ENCODE data around the gene PPM1N. TPM values are rescaled to one million over a fixed set of nuclear protein-coding genes. Genes with fewer than 3 reads are reported as not detected.

Gene PPM1N
- polyA plus RNA-seq, 3 donors, result 1.3 to 4.3 (median 2.7) TPM

DNA sequence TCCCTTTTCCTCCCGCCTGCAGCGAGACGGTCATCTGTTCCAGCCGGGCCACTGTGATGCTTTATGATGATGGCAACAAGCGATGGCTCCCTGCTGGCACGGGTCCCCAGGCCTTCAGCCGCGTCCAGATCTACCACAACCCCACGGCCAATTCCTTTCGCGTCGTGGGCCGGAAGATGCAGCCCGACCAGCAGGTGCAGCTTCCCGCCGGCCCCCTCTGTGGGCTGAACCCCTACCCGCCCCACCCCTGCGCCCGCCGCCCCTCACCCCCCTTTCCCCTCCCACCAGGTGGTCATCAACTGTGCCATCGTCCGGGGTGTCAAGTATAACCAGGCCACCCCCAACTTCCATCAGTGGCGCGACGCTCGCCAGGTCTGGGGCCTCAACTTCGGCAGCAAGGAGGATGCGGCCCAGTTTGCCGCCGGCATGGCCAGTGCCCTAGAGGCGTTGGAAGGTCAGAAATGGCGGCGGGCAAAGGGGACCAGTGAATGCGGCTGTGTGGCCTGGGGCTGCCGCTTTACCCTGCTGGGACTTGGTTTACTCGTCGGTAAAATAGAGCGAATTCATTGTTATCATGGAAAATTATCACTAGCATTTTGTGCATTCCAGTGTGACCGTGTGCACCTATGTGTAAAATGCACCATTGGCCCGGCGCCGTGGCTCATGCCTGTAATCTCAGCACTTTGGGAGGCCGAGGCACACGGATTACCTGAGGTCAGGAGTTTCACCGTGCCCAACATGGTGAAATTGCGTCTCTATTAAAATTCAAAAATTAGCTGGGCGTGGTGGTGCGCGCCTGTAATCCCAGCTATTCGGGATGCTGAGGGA is 19.6 kb downstream of the PPM1N start:
- H3K4me2 ChIP-seq (replicated peaks; ENCODE audit: extremely low read depth, low read length, poor library complexity, severe bottlenecking), result no peak overlapping the region
- Mint-ChIP-seq H3K36me3 (peaks cover 51 to 88% of the 10 kb centered on the region in 2 donors), H3K27ac (peak overlapping the region in 6 of 7 donors; percentile 60 to 99 (median 76)), H3K9me3 (no peaks in the 10 kb centered on the region), H3K4me3 (no peak overlapping the region), H3K4me1 (peaks cover 71% of the 10 kb centered on the region), H3K27me3 (ENCODE audit: low read depth in 3 of 3) (no peaks in the 10 kb centered on the region)
- H3K4me3 ChIP-seq (replicated peaks in 1 of 3; ENCODE audit: low read depth in 2 of 3, low read length in 3 of 3), result no peak overlapping the region
- no peak overlapping the region for H3K27ac ChIP-seq (ENCODE audit: low read depth in 1 of 2, low read length in 2 of 2)
- no peaks in the 10 kb centered on the region for H3K9me3 ChIP-seq (replicated peaks in 1 of 2; ENCODE audit: control insufficient read depth in 1 of 2, insufficient read depth in 1 of 2, low read length in 2 of 2)
- TF ChIP-seq, protein P1, sequence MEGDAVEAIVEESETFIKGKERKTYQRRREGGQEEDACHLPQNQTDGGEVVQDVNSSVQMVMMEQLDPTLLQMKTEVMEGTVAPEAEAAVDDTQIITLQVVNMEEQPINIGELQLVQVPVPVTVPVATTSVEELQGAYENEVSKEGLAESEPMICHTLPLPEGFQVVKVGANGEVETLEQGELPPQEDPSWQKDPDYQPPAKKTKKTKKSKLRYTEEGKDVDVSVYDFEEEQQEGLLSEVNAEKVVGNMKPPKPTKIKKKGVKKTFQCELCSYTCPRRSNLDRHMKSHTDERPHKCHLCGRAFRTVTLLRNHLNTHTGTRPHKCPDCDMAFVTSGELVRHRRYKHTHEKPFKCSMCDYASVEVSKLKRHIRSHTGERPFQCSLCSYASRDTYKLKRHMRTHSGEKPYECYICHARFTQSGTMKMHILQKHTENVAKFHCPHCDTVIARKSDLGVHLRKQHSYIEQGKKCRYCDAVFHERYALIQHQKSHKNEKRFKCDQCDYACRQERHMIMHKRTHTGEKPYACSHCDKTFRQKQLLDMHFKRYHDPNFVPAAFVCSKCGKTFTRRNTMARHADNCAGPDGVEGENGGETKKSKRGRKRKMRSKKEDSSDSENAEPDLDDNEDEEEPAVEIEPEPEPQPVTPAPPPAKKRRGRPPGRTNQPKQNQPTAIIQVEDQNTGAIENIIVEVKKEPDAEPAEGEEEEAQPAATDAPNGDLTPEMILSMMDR (IDR thresholded peaks at IDR 0.05), result no peak
- H4K20me1 ChIP-seq (ENCODE audit: insufficient read depth, low read length), result peaks cover 95% of the 10 kb centered on the region
- H3K9ac ChIP-seq (ENCODE audit: insufficient read depth, low read length, poor library complexity, severe bottlenecking), result no peak overlapping the region
- no peaks in the 10 kb centered on the region for H3K27me3 ChIP-seq (ENCODE audit: control insufficient read depth in 2 of 2, insufficient read depth in 2 of 2, low read length in 2 of 2)
- peaks cover 86% of the 10 kb centered on the region for H3K79me2 ChIP-seq (ENCODE audit: insufficient read depth, low read length)
- H2AFZ ChIP-seq (ENCODE audit: insufficient read depth, low read depth, low read length, poor library complexity, severe bottlenecking), result no peak overlapping the region
- H3K36me3 ChIP-seq (replicated peaks in 1 of 2; ENCODE audit: control insufficient read depth in 1 of 2, insufficient read depth in 2 of 2, low read length in 2 of 2), result peaks cover 57 to 67% of the 10 kb centered on the region in 2 donors
- peaks cover 73 to 80% of the 10 kb centered on the region in 2 donors for H3K4me1 ChIP-seq (ENCODE audit: control insufficient read depth in 1 of 2, insufficient read depth in 2 of 2, low read length in 2 of 2)
- intact Hi-C loops (cut with micrococcal nuclease), result no loop called here
- DNase-seq, result no peak
- 94% methylated on average over 32 of the region's 50 CpGs for WGBS (ENCODE audit: insufficient coverage)

DNA sequence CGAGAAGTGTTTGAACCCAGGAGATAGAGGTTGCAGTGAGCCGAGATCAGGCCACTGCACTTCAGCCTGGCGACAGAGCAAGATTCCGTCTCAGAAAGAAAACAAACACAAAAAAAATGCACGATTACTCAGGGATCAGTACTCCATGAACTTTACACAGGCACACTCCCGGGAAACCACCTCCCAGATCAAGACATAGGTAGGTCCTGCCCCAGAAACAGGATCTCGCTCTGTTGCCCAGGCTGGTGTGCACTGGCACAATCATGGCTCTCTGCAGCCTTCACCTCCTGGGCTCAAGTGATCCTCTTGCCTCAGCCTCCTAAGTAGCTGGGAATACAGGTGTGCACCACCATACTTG is 20.2 kb downstream of the PPM1N start:
- Histone ChIP-seq H3K4me3 (replicated peaks in 1 of 3; ENCODE audit: low read depth in 2 of 3, low read length in 3 of 3) (no peak overlapping the region), H3K9ac (ENCODE audit: insufficient read depth, low read length, poor library complexity, severe bottlenecking) (no peak overlapping the region), H3K36me3 (replicated peaks in 1 of 2; ENCODE audit: control insufficient read depth in 1 of 2, insufficient read depth in 2 of 2, low read length in 2 of 2) (peaks cover 58 to 68% of the 10 kb centered on the region in 2 donors), H3K9me3 (replicated peaks in 1 of 2; ENCODE audit: control insufficient read depth in 1 of 2, insufficient read depth in 1 of 2, low read length in 2 of 2) (no peaks in the 10 kb centered on the region), H3K27ac (ENCODE audit: low read depth in 1 of 2, low read length in 2 of 2) (no peak overlapping the region), H3K79me2 (ENCODE audit: insufficient read depth, low read length) (peaks cover 80% of the 10 kb centered on the region), H3K4me2 (replicated peaks; ENCODE audit: extremely low read depth, low read length, poor library complexity, severe bottlenecking) (no peak overlapping the region), H4K20me1 (ENCODE audit: insufficient read depth, low read length) (peaks cover 95% of the 10 kb centered on the region), H2AFZ (ENCODE audit: insufficient read depth, low read depth, low read length, poor library complexity, severe bottlenecking) (no peak overlapping the region), H3K27me3 (ENCODE audit: control insufficient read depth in 2 of 2, insufficient read depth in 2 of 2, low read length in 2 of 2) (no peaks in the 10 kb centered on the region), H3K4me1 (ENCODE audit: control insufficient read depth in 1 of 2, insufficient read depth in 2 of 2, low read length in 2 of 2) (peaks cover 73 to 80% of the 10 kb centered on the region in 2 donors)
- intact Hi-C loops (cut with micrococcal nuclease), result no loop called here
- DNase-seq, result no peak
- Mint-ChIP-seq H3K4me3 (no peak overlapping the region), H3K27ac (peak overlapping the region in 4 of 7 donors; percentile 18 to 40 (median 33)), H3K27me3 (ENCODE audit: low read depth in 3 of 3) (no peaks in the 10 kb centered on the region), H3K9me3 (no peaks in the 10 kb centered on the region), H3K4me1 (peaks cover 69% of the 10 kb centered on the region), H3K36me3 (peaks cover 51 to 88% of the 10 kb centered on the region in 2 donors)
- TF ChIP-seq, protein P1 (IDR thresholded peaks at IDR 0.05), result no peak
- WGBS (ENCODE audit: insufficient coverage), result 100% methylated on average over 2 of the region's 7 CpGs

Data from CD14-positive monocyte (primary cell).